GM19043 (cell line): Measurements from ENCODE around the gene PLXNC1.
"Not testable (repeated sequence)": the region's sequence is repeated elsewhere in the genome, so short reads cannot be mapped to it uniquely, and the experiment has no call there.

Experiments
- ATAC-seq: cut with Tn5 transposase; IDR thresholded peaks from one replicate; pipeline ENCODE4 v1.9.1; 2021; ENCODE audit warnings: low read depth; ENCODE audit not compliant: unreplicated experiment

PLXNC1 gene

GRCh38 chr12:94280063-94280462, 131.7 kb downstream of the PLXNC1 start:
- no peak for ATAC-seq

- no peak for ATAC-seq
These were observed 134.3 kb downstream of the PLXNC1 start for GRCh38 chr12:94282675-94283074.

- no peak for ATAC-seq
These were observed 135.7 kb downstream of the PLXNC1 start for GRCh38 chr12:94284046-94284445.

DNA sequence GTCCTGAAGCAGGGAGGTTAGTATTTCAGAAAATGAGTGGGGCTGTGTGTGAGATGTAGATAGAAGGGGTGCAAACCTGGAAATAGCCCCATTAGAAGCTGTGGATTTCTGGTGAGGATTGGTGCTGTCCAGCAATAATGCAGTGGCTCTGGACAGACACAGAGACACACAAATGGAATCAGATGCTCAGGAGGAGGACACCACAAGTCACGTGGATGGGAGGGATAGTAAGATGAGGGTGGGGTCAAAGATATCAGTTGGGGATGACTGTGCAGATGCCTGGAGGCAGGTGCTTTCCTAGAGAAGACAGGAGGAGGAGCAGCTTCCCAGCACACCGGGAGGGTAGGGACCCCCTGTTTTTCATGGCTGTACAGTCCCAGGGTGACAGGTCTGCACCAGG, 136.5 kb downstream of the PLXNC1 start:
- no peak for ATAC-seq

DNA sequence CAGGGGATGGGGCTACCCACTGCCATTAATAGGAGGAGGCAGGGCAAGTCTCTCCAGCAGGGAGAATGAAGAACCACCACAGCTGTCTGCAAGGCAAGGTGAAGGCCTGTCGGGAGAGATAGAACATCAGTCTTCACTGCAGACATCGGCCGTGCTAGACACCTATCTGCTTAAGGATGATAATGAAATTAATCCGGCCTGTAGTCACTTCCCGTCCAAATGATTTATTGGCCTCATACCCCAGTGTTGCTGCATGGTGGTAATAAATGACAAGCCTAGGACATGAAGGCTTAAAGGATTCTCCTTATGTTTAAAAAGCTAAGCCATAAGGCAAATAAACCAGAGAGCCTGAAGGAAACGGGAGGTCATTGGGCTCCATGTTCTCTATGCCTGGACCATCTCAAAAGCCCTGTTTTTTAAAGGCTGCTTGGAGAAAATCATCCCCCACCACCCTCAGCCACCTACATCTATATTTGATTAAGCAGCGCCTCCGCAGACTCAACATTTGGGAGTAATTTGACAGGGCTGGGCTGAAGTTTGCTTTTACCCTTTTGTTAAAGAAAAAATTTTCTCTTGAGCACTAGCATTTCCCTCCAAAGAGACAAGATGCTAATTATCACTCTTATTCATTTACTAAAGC, 137.7 kb downstream of the PLXNC1 start:
- no peak for ATAC-seq

- no peak for ATAC-seq
These were observed 138.3 kb downstream of the PLXNC1 start for GRCh38 chr12:94286583-94287244.

GRCh38 chr12:94287245-94287628, 138.9 kb downstream of the PLXNC1 start:
- no peak for ATAC-seq

DNA sequence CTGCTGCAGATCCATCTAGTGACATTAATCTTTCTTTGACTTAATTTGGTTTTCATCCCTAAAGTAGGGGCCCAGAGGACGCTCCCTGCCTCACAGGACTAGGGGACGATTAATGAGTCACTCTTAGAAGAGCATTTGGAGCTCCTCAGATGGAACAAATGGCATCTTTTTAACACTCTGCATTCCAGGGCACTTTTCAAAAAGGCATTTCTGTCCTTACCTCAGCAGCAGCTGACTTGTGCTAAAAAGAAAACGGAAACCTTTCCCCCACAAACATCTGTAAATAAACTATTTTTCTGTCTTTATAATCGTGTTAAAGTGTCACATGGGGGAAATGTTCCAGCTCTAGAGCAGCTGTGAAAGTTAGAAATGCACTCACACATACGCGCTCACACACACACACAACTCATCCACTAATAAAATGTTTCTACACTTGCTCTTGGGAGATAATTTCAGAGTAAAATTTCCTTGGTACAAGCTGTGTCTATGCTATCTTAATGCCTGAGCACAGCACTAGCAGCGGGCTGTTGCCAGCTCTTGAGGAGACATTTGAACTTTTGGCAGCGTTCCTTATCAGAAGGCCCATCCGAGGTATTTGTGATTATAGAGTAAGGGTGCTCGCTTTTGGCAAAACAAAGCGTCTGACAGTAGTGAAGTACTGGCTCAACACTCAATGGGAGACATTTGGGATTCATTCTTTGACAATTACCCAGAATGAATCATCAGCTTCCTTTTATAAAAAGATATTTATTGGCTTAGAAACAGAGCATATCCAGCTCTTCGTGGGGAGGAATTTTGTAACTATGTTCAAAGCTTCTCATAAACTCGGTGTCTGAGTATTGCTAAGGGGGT, 141.3 kb downstream of the PLXNC1 start:
- no peak for ATAC-seq

DNA sequence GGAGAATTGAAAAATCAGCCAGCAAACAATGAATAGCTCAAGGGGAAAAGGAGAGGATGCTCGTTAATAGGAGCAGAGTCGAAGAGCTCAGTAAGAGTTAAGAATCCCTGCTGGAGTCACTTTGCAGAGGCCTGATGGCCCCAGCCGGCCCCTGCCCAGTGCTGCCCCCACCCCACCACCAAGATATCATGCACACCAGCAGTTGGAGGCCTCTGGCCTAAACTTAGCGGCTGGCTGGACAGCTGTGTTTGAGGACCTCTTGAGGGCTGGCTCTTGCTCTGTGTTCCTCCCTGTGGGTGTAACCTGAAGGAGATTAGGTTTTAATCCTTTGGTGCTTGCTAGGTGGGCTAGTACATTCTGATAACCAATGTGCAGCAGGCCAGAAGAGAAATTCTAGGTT, 142.0 kb downstream of the PLXNC1 start:
- no peak for ATAC-seq

- no peak for ATAC-seq
These were observed 148.8 kb downstream of the PLXNC1 start for GRCh38 chr12:94297096-94297699.

GRCh38 chr12:94297876-94298505, 149.6 kb downstream of the PLXNC1 start:
- ATAC-seq, result no peak

GRCh38 chr12:94299846-94300245, 151.5 kb downstream of the PLXNC1 start:
- ATAC-seq, result no peak

GRCh38 chr12:94304012-94304411, 155.6 kb downstream of the PLXNC1 start:
- ATAC-seq, result no peak

- ATAC-seq, result no peak
These were observed 156.2 kb downstream of the PLXNC1 start for GRCh38 chr12:94304566-94305061.

- ATAC-seq, result no peak
These were observed 157.0 kb downstream of the PLXNC1 start for GRCh38 chr12:94305130-94305957.

GRCh38 chr12:94308612-94309011, 160.2 kb downstream of the PLXNC1 start:
- no peak for ATAC-seq

DNA sequence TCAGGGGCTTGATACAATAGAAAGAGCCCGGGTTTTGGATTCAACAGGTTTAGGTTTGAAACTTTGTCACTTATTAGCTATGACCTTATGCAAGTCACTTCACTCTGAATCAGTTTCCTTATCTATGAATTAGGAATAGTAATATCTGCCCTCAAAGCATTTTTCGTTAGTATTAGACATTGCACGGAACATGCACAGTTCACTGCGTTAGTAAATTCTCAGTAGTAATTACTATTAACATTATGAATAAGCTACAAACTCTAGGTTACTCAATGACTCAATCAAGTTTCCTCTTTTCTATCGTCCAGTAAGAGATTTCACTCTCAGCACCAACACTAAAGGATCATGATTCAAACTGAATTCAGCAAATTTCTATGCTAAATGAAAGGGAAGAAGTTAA, 161.0 kb downstream of the PLXNC1 start:
- peak; percentile 66 for ATAC-seq

DNA sequence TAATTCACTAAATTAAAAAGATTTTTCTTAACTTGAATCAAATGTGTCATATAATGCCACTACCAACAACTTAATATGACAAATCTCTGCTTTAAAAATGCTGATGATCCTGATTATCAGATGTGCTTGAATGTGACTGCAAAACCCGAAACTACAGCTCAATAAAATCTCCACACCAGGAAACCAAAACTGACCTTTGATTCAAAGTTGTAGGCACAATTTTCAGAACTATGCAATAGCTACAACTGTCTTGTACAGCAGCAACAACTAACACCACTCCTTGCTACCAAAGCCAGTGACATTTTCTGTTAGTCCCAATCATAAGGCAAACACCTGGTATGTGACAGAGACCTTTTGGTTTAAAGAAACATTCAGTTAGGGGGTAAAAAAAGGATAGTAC, 164.0 kb downstream of the PLXNC1 start:
- no peak for ATAC-seq

GRCh38 chr12:94316600-94316999, 168.2 kb downstream of the PLXNC1 start:
- not testable (repeated sequence) for ATAC-seq

- ATAC-seq, result no peak
These were observed 169.8 kb downstream of the PLXNC1 start for GRCh38 chr12:94318181-94318580.
